Measurements from ENCODE around the gene PRDM9.

- TF ChIP-seq ZNF274 (IDR thresholded peaks at IDR 0.05; ENCODE audit: low read depth, low read length) (no peak), YY1 (IDR thresholded peaks at IDR 0.05; ENCODE audit: insufficient read depth, insufficient read length) (no peak)
Observed at GRCh38 chr5:23474315-23474714, 33.1 kb upstream of the PRDM9 start.

All from NT2/D1 (cell line).